DMS53 (cell line): ENCODE results near the gene OLIG2.

Experiments used
- DNase-seq: peaks from one replicate; lab custom pipeline; 2025; lab: John Stamatoyannopoulos, UW

The OLIG2 gene

DNA sequence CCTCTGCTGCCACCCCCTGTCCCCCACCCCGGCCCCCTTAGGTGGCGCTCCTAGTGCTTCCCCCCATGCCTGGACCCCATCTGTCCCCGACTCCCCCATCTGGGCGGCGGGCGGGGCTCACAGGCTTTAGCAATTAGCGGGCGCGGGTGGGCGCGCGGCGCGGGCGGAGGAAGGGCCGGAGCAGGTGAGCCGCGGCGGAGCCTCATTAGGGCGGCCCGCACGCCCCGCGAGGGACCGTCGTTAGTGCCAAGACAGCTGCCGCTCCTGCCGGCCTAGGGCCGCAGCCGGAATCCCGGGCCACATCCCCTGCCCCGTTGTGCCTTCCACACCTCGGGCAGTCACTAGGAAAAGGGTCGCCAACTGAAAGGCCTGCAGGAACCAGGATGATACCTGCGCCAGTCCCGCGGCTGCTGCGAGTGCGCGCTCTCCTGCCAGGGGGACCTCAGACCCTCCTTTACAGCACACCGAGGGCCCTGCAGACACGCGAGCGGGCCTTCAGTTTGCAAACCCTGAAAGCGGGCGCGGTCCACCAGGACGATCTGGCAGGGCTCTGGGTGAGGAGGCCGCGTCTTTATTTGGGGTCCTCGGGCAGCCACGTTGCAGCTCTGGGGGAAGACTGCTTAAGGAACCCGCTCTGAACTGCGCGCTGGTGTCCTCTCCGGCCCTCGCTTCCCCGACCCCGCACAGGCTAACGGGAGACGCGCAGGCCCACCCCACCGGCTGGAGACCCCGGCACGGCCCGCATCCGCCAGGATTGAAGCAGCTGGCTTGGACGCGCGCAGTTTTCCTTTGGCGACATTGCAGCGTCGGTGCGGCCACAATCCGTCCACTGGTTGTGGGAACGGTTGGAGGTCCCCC is 7.6 kb downstream of the OLIG2 start:
- no peak for DNase-seq

DNA sequence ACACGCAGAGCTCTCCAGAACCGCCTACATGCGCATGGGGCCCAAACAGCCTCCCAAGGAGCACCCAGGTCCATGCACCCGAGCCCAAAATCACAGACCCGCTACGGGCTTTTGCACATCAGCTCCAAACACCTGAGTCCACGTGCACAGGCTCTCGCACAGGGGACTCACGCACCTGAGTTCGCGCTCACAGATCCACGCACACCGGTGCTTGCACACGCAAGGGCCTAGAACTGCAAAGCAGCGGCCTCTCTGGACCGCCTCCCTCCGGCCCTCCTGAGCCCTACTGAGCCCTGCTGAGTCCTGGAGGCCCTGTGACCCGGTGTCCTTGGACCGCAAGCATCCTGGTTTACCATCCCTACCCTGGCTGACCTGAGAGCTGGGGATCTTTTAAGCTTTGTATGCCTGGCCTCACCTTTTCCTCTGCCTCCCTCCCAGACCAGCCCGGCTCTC is 8.3 kb downstream of the OLIG2 start:
- no peak for DNase-seq

DNA sequence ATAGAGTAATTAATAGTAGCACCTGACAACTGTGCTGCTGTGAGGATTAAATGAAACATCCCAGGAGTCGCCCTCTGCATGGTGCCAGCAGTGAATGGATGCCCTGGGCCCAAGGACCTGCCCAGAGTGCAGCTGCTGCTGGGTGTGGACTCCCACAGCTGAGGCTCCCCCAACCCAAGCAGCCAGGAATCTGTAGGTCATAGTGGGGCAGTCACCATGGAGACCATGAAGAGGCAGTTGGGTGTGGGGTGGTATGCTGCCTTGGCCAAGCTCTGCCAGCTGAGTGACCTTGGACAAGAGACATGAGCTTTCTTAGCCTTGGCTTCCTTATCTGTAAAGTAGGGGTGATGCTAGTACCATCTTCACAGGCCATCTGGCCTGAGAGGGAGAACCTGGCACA is 9.4 kb downstream of the OLIG2 start:
- DNase-seq, result no peak

GRCh38 chr21:33036430-33037162 is 10.9 kb downstream of the OLIG2 start:
- no peak for DNase-seq

- no peak for DNase-seq
Observed at GRCh38 chr21:33037501-33037900, 11.8 kb downstream of the OLIG2 start.

DNA sequence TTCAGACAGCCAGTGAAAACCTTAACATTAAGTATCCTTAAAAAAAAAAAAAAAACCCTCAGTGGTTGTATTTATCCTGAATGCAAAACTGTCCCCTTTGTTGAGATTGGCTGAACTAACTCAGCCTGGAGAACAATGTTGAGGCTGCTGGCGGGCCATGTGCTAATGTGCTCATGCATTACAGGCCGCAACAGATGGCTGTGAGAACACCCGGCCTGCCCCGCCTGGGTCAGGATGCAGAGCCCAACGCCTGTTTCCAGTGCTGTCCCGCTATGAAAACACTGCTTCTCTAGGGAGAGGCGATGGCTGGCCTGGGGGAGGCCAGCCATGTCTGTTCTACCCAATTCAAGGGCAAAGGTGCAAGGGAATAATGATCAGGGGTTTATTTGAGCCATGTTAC is 13.8 kb downstream of the OLIG2 start:
- DNase-seq, result no peak

DNA sequence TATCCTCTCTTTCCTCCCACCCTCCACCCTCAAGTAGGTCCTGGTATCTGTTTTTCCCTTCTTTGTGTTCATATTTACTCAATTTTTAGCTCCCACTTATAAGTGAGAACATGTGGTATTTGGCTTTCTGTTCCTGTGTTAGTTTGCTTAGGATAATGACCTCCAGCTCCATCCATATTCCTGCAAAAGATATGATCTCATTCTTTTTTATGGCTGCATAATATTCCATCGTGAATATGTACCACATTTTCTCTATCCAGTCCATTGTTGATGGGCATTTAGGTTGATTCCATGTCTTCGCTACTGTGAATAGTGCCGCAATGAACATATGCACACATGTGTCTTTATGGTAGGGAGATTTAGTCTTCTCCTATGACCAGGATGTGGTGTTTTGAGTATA is 14.5 kb downstream of the OLIG2 start:
- no peak for DNase-seq

DNA sequence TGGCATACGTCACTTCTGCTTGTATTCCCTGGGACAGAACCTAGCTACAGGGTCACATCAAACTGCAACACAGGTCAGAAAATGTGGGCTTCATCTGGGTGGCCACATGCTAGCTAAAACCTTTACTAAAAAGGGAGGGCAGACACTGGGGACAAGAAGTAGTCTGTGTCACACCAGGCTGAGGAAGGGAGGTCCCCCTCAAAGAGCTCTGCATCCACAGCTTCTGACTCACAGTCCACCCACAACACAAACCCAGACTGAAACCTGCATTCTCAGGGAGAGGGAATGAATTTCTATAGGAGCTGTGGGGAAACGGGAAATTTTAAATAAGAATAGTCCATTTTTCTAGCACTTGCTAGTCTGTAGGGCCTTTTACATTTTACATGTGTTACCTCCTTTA is 16.2 kb downstream of the OLIG2 start:
- no peak for DNase-seq

DNA sequence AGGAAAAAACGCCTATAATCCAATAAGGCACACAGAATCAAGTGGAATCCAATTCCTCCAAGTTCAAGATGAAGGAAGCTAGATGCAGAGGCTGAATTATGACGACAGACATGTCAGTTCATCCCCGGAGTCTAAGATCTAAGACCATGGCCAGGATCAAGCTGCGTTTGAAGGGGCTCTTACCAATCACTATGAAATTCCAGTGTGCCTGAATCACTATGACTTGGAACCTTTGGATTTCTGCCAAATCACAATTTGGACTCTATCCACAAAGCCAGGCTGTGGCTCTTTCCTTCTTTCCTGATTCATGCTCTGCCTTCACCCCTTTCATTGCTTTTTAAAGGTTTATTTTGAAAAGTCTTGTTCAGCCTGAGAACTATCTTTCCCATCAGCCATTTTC is 17.1 kb downstream of the OLIG2 start:
- DNase-seq, result peak; percentile 4

DNA sequence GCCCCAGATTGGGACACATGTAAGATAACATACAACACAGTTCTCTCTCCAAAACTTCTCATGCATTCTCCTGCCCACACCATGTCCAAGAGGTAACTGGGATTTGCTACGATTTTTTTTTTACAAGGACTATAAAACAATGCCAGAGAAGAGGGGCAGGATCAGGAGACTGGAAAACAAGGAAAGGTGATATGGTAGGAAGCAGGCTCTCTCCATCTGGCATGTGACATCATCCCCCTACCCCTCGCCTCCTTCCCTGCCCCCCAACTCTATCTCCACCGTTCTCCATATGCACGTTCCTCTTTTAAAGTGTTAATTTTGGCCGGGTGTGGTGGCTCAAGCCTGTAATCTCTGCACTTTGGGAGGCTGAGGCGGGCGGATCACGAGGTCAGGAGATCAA is 20.7 kb downstream of the OLIG2 start:
- no peak for DNase-seq

GRCh38 chr21:33047231-33047630 is 21.5 kb downstream of the OLIG2 start:
- no peak for DNase-seq

DNA sequence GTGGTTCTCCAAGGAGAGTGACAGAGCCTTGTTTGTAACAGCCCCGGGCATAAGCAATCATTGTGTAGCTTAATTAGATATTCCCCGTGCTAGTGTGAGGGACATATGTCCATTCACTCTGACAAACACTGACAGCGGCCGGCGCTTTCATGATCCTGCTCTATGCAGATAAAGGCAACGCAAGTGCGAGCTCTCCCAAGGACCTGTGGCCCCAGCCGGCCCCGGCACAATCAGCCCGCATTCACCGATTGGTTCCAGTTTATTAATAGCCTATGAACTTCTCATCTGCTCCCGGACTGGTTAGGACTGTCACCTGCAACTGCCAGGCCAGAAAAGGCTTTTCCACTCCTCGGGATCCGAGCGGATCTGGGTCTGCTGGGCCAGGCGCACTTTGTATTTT is 26.2 kb downstream of the OLIG2 start:
- no peak for DNase-seq

- DNase-seq, result no peak
Observed at GRCh38 chr21:33053951-33054350, 28.2 kb downstream of the OLIG2 start.

GRCh38 chr21:33055991-33056390 is 30.3 kb downstream of the OLIG2 start:
- no peak for DNase-seq

- DNase-seq, result no peak
Observed at GRCh38 chr21:33057385-33057940, 31.7 kb downstream of the OLIG2 start.

DNA sequence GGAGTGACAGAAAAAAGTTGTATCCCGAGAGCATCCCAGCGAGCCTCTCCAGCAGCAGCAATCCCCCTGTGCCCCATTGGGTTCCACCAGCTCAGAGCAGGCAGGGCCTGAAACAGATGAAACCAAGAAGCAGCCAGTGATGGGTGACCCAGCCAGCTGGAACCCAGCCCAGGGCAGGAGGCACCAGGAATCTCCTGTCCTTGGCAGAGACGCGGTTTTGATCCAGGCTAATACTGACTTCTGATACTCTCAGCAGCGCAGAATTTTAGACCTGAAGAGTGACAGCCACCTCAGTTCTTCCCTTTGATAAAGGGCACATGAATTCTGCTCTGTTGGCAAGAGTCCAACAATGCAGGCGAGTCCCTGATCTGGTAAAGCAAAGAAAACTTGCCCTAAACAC is 32.8 kb downstream of the OLIG2 start:
- no peak for DNase-seq

DNA sequence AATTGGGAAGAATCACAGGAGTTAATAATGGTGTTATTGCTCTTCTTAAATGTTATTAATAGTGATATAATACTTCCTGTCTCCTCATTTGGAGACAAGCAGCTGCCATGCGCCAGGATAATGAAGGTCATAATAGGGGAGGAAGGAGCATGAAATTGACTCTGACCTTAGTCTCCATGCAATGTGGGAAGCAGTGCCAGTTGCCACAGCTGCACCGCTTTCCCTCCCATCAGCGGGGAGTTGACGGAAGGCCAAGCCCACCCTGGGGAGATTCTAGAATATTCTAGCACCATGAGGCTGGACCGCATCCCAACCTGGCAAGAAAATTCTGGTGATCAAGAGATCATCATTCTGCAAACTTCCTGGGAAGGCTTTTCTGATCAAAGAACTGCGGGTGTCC is 33.2 kb downstream of the OLIG2 start:
- DNase-seq, result no peak

DNA sequence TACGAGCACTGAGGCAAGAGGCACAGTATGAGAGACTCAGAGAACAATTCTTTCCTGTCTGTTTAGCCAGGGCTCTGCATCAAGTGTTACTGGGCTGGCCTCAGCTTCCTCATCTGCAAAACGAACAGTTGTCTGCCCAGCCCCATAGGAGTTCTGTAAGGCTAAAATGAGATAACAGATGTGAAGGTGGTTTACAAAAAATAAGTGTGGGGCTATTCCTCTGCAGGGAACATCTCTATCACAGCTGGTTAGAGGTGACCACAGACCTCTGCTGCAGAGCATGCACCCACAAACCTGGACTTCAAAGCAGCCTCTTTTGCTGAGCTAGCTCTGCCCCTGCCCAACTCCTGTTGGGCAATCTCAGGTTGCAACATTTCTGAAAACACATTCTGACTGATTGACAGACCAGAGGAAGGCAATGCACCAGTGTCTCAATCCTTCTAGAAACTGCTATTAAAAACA is 33.7 kb downstream of the OLIG2 start:
- no peak for DNase-seq

GRCh38 chr21:33061233-33061632 is 35.5 kb downstream of the OLIG2 start:
- DNase-seq, result no peak

DNA sequence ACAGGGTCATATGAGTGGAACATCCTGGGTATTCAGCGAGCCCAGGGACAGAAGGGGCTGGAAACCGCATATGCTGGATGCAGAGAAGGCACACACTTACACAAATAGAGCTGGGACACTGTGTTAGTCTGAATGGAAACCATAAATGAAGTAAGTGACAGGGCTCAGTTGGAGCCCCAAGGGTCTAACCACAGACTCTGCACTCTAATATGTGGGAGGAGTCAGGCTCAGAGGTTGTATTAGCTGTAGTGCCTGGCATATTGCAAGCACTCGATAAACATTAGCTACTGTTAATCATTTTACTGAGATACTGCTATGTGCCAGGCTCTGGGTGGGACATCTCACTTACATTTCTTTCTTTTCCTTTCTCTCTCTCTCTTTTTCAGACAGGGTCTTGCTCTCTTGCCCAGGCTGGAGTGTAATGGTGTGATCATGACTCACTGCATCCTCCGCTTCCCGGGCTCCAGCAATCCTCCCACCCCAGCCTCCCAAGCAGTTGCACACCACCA is 37.7 kb downstream of the OLIG2 start:
- DNase-seq, result no peak

- DNase-seq, result no peak
Observed at GRCh38 chr21:33063907-33064622, 38.3 kb downstream of the OLIG2 start.
